HG03575 (cell line): ENCODE results near the gene SDK2.

ENCODE experiments used
- ATAC-seq: cut with Tn5 transposase; IDR thresholded peaks from one replicate; pipeline ENCODE4 v1.9.1; 2021; ENCODE audit not compliant: unreplicated experiment, insufficient number of reproducible peaks, low FRiP score; ENCODE audit errors: extremely low read depth

SDK2 gene

GRCh38 chr17:73397278-73397826 is 246.9 kb downstream of the SDK2 start:
- no peak for ATAC-seq

DNA sequence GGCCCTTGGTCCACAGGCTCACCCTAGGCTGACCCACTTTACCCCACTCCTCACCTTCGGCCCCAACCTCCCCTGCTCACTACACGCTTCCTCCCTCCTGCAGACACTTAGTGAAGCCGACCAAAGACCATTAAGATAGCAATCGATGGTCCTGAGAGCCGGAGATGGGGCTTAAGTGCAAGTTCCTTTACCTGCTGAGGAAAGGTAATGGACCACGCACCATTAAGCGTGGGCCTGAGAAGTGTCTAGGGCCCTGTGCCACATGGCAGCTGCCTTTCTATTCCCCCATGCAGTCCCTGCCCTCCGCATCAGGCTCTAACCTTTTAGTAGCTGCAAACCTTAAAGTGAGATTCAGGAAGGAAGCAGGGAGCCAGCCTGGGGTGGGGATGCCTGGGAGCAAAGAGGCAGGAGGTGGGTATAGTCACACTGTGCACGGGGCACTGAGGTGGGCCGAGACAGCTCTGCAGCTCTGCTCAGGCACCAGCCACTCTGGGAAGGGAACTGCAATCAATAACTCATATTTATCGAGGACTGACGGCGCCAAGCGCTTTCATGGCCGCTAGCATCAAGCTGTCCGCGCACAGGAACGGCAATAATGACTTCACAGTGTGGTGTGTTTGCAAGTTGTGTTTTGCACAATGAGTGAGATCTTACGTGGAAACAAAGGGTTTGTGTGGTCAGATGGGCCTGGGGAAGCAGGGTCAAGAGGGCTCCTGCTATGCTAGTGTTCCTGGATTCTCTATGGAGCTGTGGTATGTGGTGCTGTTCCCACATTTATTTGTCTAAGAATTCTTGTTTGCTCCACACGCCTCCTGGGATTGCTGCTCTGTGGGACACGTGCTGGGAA is 247.6 kb downstream of the SDK2 start:
- ATAC-seq = no peak

DNA sequence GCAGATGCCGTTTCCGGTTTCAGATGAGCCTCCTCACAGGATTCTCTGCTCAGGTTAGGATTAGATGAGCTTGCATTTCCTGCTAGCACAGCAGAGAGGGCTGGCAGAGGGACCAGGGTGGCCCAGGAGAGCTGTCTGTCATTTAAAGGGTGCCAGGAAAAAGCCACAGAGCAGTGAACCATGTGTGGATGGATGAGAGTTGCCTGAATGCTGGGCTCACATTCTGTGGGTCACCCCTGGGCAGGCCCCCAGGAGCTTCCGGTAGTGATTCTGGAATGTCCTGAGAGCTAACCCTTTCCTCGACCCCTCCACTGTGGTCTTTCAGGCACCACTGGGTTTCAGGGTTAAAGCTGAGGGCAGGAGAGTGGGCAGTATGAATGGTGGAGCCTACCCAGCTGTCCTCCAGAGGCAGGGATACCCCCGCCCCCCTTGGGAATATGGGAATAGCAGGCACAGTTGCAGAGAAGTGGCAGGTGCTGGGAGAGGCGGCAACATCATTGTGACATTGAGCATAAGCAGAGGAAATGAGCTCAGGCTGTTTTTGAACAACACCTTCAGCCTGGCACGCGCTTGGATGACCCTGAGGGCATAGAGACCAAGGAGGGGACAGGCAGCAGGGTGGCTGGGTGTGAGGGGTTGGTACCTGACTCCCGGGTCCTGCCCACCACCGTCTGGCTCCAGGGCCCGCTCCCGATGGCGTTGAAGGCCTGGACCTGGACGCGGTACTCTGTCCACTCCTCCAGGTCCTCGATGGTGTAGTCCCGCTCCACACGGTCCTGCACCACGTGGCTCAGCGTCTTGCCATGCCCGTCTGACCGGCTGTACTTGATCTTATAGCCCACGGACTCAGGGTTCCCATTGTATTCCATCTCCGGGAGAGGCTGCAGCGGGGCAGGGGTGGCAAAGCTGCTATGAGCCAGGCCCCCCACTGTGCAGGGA is 249.5 kb downstream of the SDK2 start:
- ATAC-seq = no peak

DNA sequence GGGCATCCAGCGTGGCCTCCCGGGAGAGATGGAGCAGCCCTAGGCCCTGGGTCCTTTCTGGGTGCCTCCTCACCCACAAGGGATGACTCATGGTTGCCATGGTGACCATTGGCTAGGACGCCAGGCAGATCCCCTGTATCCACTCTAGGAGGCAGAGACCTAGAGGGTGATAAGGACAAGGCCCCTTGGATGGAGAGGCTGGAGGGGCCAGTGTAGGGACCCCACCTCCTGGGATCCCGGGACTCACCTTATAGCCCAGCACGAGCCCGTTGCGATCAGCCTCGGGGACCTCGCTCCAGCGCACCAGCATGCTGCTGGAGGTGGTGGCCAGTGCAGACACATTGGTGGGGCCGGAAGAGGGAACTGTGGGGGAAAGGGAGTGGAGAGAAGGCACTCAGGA is 250.3 kb downstream of the SDK2 start:
- ATAC-seq = no peak

- ATAC-seq = no peak
Measured at GRCh38 chr17:73393381-73393780, 250.9 kb downstream of the SDK2 start.

- no peak for ATAC-seq
Measured at GRCh38 chr17:73391331-73392265, 252.6 kb downstream of the SDK2 start.

GRCh38 chr17:73390851-73391250 is 253.4 kb downstream of the SDK2 start:
- no peak for ATAC-seq

- ATAC-seq = no peak
Measured at GRCh38 chr17:73390221-73390620, 254.0 kb downstream of the SDK2 start.

GRCh38 chr17:73389411-73389810 is 254.8 kb downstream of the SDK2 start:
- ATAC-seq = no peak

- no peak for ATAC-seq
Measured at GRCh38 chr17:73388578-73388905, 255.7 kb downstream of the SDK2 start.

DNA sequence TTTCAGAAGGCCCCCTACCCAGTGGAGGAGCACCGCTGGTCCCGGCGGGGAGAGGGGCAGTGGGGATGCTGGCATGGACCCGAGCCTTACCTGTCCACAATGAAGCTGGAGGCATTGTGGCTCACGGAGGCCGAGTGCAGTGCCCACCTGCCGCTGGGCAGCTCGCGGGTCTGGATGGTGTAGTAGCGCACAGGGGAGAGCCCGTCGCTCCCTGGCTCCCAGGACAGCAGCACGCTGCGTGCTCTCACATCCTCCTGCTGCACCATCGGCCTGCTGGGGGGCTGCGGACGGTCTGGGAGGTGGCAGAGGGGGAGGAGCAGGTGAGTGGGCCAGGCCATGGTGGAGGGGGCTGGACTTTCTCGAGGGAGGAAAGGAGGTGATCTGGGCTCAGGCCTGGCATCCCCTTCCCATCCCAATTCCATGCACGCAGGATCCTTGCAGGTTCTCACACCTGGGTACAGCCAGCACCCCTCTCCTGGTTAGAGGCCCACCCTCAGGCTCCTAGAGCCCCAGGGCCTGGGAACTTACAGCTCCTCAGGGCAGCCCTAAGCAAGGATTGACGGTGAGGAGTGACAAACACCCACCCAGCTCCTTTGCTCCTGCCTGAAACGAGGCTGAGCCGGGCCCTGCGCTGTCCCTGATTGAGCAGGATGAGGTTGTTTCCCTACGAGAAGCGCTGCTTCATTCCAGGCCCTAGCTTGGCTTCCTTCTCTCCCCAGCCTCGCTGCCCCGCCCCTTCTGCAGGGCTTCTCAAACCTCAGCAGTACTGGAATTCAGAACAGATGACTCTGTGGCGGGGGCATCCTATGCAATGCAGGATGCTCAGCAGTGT is 256.3 kb downstream of the SDK2 start:
- no peak for ATAC-seq

- no peak for ATAC-seq
Measured at GRCh38 chr17:73386561-73386960, 257.7 kb downstream of the SDK2 start.

- no peak for ATAC-seq
Measured at GRCh38 chr17:73384926-73385325, 259.3 kb downstream of the SDK2 start.

GRCh38 chr17:73380439-73381106 is 263.7 kb downstream of the SDK2 start:
- ATAC-seq = no peak

- ATAC-seq = no peak
Measured at GRCh38 chr17:73379826-73380225, 264.4 kb downstream of the SDK2 start.

- no peak for ATAC-seq
Measured at GRCh38 chr17:73378974-73379470, 265.2 kb downstream of the SDK2 start.

- no peak for ATAC-seq
Measured at GRCh38 chr17:73376636-73377035, 267.6 kb downstream of the SDK2 start.
